HG02798 (cell line): ENCODE measurements around the gene TCL1A.

Source experiments
- ATAC-seq: cut with Tn5 transposase; IDR thresholded peaks from one replicate; pipeline ENCODE4 v1.9.1; 2021; ENCODE audit warnings: mild to moderate bottlenecking; ENCODE audit not compliant: unreplicated experiment, poor library complexity

The TCL1A gene

DNA sequence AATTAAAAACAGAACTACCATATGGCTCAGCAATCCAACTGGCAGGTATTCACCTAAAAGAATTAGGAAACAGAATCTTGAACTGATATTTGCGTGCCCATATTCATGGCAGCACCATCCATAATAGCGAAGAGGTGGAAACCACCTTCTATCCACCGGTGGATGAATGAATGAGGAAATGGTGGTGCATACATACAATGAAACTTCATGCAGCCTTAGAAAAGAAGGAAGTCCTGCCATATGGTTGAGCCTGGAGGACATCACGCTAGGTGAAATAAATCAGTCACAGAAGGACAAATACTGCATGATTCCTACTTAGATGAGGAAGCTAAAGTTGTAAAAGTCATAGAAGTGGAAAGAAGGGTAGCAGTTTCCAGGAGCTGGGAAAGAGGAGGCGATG lies 6.6 kb downstream of the TCL1A start:
- ATAC-seq = no peak

DNA sequence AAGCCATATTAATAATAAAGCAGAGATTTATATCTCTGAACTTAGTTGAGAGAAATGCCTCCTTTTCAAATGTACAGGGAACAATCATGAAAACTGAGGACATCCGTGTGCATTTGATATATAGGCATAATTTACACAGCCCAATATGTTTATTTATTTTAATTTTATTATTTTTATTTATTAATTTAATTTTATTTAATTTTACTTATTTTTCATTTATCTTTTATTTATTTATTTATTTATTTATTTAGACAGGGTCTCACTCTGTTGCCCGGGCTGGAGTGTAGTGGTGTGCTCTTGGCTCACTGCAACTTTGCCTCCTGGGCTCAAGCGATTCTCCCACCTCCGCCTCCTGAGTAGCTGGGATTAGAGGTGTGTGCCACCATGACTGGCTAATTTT lies 8.4 kb downstream of the TCL1A start:
- no peak for ATAC-seq

DNA sequence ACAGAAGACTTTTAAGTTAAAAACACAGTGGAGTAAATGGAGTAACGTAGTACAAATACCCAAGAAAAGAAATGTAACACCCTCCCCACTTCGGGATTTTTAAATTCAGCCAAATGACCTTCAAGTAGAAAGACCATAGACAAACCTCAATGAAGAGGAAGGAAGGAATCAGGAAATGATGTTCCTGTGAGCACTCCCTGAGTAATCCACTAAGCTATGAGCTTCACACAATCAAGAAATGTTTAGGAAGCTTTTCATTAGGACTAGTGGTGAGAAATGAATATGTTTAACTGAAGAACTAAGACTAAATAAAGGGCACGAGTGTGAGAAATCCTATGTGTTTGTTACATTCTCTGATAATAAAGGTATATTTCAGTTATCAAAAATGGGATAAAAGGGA lies 10.1 kb downstream of the TCL1A start:
- ATAC-seq = no peak

DNA sequence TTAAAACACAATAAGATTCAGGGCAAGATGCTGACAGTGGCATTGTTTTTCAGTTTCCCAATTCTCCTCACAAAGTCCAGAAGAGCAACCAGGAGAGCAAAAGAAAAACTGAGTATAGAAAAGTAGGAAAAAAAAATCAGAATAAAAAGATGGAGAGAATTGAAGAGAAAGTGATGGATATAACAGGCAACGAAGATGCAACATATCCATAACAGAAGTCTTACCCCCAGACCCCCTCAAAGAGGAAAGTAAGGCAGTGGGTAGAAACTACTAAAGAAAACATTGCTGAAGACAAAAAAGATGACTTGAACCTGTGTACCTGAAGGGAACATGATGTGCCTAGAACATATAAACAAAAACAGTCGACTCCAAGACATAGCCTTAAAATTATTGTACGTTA lies 10.6 kb downstream of the TCL1A start:
- ATAC-seq = no peak

DNA sequence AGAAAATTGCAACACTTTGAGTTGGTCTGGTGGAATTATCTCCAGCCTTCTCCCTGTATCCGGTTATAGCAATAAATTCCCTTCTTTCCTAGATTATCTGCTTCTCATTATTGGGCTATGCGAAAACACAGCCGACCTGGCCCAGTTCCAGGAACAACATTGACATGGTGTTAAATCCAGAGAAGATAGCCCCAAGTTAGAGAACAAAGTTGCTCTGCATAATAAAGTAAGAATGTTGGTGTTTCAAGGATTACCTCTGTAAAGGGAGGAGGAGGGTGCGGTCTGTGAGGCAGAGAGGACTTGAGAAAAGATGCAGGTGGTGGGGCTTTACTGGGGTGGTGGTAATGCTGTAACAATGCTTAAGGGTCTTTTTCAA lies 12.1 kb downstream of the TCL1A start:
- no peak for ATAC-seq

DNA sequence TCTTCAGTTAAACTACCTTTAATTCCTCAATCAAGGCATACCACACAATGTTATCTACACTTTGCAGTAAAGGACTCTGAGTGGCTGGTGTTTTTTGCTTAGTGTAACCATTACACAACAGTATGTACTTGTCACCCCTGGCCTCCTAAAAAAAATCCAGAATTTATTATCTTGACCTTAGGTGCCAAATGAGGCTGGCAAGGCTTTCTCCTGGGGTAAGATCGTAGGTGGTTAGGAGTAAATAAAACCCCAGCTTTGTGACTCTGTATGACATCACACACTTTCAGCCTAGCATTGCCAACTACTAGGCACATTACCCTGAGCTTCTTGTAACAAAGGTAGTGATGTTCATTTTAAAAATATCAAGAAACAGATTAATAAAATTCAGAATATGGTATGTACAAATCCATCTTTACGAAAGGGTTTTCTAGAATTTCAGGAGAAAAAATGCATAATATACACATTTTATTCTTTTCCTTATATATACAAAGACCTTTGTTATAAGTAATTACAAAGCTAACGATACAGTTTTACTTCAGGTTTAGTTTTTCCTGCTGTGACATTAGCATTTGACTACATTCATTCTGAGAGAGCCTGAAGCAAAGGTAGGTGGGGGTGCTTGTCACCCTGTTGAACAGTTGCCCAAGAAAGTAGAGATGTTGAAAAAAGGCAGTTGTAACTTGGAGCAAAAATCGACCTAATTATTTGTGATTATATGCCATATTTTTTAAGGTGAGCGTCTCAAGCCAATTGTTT lies 13.5 kb downstream of the TCL1A start:
- no peak for ATAC-seq

DNA sequence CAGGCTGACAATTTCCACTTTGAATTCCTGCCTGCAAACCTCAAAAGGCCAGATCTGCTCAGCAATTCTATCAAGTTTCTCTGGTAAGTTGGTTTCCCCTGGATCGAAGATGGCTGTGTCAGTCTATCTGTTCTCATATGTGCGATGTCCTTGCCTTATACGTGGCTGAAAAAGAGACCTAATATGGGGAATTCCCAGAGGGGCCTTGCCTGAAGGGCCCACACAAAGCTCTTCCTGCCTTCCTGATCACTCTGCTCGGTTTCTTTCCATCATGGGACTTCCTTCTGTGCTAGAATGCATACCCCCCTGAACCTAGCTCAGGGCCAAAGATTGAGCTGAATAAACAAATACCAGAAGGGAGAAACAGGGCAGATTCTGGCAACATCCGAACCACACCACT lies 14.5 kb downstream of the TCL1A start:
- peak; percentile 51 for ATAC-seq

DNA sequence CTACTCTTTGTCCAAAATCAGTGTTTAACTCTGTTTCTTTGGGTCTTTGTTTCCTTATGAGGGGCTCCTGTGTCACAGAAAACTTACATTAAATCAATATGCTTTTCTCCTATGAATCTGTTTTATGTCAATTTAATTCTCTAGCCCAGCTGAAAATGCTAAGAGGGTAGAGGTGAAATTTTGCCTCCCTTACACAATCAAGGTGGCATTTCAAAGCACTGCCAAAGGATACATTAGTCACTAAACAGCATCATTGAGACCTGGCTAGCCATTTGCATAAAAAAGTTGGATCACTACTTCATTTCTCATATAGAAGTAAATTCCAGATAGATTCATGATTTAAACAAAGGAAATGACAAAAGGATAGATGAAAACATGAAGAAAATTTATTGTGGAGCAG lies 15.6 kb downstream of the TCL1A start:
- no peak for ATAC-seq

DNA sequence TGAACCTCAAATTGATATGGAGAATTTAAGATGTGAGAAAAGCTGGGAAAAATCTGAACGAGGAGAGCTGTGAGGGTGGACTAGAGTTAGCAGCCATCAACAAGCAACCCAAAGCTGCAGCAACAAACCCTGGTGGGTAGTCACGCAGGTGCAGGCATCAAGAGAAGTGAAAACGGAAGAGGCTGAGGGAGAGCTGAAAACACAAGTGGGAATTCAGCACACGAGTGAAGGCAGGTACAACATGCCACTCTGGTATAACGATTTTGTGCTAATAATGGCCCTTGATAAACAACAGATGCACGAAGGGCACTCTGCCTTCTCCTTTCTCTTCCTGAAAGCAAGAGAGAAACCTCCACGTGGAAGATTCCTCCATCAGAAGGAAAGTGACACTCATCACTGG lies 16.2 kb downstream of the TCL1A start:
- ATAC-seq = peak; percentile 68

DNA sequence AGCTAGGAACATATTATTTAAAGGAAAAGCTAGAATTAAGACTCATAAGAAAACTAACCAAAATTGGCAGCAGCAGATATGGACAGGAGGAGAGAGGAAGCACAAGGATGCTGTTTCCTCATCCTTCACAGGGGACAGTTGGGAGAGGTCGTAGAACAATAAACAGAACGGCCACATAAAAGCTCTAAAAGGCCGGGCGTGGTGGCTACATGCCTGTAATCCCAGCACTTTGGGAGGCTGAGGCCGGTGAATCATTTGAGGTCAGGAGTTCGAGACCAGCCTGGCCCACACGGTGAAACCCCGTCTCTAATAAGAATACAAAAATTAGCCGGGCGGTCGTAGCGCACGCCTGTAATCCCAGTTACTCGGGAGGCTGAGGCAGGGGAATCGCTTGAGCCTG lies 17.2 kb downstream of the TCL1A start:
- no peak for ATAC-seq

DNA sequence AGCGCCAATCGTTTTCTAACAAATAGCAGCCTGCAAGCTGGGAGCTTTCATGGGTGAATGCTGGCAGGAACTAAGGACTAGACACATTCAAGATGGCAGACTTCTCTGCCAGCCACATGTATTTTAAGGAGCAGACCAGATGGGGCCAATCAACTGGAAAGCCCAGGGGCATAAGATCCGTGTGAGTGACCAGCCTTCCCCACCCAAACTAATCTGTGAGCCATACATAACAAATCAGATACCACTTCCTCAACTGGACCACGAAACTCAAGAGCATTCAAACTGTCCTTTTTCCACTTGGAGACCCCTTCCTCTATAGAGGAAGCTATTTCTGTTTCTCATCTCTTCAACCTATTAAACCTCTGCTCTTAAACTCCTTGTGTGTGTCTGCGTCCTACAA lies 18.0 kb downstream of the TCL1A start:
- no peak for ATAC-seq

DNA sequence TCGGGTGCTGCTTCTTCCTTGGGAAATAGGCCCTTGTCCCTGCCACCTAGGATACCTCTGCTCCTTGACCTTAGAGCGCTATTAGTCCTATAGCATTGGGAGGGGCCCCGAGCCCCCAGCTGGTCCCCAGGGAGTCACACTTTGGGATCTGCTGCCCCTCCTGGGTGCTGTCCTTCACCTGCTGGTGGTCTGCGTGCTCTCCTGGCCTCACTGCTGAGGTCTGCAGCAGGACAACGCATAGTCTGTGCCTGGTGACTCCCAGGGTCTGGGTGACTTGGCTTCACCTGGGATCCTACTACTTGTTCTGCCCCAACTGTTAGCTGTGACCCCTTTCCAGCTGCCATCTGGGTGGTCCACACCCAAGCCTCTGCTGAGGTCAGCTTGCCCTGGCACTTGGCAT lies 18.9 kb downstream of the TCL1A start:
- ATAC-seq = no peak

DNA sequence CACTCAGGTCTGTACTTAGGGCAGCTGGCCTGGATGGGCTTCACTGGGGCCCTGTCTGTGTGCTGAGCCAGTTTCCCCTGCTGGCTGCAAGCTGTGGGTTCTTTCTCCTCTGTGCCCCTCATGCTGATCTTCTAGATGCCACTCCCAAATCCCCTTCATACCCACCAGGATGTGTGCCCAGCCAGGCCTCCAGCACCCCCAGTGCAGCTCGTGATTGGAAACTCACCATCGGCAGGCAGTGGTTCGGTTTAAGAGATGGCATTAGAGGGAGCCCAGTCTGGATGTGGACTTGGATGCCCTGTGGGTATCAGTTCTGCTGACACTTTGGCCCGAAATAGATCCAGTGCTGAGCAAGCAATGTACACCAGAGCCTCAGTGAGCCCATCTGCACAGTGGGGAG lies 21.8 kb downstream of the TCL1A start:
- ATAC-seq = no peak

DNA sequence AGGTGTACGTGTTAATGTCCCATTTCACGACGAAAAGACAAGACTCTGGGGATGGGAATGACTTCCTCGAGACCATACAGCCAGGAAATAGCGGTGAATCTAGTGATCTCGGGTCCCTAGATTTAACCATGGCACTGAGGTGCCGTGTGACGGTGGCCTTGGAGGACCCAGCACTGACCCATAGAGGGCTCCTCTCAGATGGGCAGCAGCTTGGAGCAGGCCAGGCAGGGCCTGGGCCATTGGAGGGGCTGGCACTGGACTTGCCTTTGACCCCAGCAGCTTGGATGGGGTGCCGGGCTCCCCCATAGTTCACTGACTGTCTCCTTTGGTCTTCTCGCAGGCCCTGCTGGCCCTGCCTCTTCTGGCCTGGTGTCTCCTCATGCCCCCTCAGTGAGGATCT lies 22.3 kb downstream of the TCL1A start:
- ATAC-seq = no peak

DNA sequence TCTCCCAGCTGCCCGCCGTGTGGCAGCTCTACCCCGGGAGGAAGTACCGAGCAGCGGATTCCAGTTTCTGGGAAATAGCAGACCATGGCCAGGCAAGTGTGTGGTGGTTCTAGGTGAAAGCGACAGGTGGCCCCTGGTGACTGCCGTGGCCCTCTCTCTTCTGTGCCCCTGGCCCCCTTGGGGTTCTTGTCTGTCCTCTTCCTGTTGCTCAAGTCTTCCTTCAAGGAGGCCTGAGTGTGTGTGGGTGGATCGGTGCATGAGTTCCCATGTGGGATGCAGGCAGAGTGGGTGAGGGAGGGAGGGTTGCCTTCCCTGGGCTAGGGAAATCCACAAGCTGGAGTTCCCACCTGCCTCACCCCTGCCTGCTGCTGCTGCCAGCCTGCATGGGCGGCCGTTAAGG lies 23.1 kb downstream of the TCL1A start:
- no peak for ATAC-seq

DNA sequence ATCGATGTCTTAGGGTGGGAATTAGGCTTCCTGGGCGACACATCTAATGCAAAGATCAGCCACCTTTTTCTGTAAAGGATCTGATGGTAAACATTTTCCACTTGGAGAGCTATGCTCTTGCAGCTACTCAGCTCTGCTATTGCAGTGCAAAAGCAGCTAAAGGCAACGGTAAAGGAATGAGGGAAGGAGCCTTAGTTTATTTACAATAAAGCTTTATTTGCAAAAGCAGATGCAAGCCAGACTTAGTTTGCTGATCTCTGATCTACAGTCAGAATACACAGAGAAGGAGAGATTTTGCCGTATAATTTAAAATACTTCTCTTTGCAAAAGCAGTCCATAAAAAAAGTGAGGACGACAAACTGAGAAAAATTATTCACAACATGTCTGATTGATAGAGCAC lies 24.5 kb downstream of the TCL1A start:
- no peak for ATAC-seq

DNA sequence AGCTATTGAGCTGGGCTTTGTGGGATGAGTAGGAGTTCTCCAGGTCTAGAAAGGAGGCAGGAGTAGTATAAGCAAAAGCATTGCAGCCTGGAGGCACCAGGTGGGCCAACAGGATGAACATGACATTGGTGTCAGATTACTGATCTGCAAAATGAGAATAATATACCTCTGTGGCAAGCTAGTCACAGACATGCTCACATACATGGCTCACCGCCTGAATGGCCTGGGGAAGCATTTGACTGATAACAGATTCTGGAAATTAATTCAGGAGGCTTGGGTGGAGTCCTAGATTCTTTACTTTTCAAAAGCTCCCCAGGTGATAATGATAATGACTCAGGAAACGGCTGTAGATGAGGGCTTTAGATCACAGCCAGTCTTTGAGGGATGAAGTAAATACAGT lies 27.0 kb downstream of the TCL1A start:
- no peak for ATAC-seq

DNA sequence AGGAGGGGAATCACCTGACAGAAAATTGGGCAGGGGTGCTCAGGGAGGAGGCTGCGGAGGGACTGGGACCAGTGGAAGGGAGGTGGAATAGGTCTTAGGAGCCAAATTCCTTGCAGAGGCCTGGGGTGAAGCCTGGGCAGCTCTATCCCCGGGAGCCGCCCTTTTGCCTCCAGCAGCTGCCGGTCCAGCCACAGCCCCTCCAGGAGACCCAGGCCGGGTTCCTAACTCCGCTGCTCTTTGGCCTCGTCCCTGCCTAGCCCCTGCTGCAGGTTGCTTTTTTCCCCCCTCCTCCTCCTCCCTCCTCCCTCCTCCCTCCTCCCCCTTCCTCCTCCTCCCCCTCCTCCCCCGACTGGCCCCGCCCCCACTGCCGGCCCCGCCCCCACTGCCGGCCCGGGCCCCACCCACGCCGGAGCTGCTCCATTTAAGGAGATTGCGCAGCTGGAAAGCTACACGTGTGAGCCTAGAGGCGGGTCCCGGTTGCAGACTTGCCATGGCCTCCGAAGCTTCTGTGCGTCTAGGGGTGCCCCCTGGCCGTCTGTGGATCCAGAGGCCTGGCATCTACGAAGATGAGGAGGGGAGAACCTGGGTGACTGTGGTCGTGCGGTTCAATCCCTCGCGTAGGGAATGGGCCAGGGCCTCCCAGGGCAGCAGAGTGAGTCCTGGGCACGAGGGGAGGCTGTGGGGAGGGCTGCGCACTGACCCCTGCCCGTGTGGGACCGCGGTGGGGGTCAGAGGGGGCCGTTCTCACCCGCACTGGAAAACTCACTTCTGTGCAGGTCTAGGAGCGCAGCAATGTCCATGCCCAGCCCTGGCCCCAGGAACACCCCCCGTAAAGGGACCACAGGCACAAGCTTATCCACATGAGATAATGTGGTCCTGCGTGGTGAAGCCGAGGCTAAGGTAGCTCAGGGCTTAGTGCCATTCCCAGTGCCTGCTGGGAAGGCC lies 27.7 kb downstream of the TCL1A start, which contains the start of gene TCL1B:
TCL1B (plus strand) TSS at position 449 of the 945 bp plus-strand sequence; CDS start at position 491, 42 bp downstream.
- ATAC-seq = no peak

DNA sequence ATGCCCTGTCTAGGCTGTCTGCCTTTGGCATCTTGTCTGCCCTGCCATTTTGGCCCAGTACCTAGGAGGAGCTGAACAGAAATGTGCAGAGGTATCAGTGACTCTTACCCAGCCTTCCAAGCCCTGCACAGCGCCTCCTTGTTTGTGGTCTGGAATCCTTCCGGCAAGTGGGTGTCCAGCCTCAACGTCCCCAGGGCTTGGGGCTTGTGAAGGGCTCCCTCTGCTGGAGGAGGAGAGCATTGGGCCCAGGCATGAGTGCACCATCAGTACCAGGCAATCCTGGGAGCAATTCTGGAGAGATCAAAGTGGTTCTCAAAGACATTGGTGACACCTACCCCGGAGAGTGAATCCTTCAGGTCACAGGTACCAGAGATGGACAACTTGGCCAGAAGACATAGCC lies 30.1 kb downstream of the TCL1A start:
- ATAC-seq = no peak

DNA sequence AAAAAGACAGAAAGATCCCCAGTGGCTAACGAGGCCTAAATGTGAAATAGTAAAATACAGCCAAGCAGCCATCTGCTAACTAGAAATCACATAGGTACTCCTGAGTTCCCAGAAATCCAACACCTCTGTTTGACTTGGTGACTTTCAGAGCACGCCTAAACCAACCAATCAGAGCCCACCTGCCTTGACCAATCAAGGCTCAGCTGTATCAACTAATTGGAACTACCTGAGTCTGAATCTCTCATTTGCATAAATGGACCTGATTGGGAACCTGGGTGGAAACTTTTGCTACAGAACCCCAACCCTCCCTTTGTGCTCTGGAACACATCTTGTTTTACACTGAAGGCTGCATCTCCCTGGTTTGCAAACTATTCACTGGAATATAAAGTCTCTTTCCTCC lies 32.8 kb downstream of the TCL1A start:
- ATAC-seq = no peak

DNA sequence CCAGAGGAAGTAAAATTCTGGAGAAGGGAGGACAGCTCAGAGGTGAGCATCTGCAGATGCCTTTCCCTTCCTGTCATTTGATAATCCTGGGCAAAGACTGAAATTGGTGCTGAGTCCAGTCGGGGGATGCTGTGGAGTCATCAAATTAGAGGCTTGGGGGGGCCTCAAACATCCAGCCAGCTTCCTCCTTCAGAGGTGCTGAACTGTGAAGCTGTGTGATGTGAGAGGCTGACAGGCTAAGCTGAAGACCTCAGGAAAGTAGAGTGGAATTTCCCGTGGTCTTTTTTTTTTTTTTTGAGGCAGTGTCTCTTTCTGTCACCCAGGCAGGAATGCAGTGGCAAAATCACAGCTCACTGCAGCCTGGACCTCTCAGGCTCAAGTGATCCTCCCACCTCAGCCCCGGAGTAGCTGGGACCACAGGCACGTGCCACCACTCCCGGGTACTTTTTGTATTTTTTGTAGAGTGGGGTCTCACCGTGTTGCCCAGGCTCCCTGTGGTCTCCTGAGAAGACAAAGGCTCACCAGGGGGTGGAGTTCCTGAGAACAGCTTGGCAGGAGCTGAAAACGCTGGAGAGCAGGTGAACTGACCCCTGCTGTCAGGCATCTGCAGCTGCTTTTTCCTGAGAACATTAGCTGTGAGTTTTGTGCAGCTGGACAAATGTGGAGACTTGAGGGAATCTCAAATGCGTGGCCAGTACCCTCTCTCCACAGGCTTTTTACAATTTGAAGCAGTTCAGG lies 33.8 kb downstream of the TCL1A start:
- ATAC-seq = no peak
